Stimulated activated naive CD8-positive, alpha-beta T cell treated with anti-CD3 and anti-CD28 coated beads, Interleukin-15, Interleukin-2, amounts not matched to agents 100 ng/mL and 50 ng/mL, for 24 hours (primary cell): ENCODE data around the gene GRK5.

Source experiments
- H3K27ac Mint-ChIP-seq: one replicate; pipeline ENCODE4 v1.8.0; 2021; ENCODE audit warnings: mild to moderate bottlenecking, mixed read lengths
- H3K27me3 Mint-ChIP-seq: one replicate; pipeline ENCODE4 v1.8.0; 2021; ENCODE audit warnings: mixed read lengths
- H3K36me3 Mint-ChIP-seq: one replicate; pipeline ENCODE4 v1.8.0; 2021; ENCODE audit warnings: low read depth, mixed read lengths
- H3K4me1 Mint-ChIP-seq: one replicate; pipeline ENCODE4 v1.8.0; 2021; ENCODE audit warnings: low read depth, mixed read lengths
- H3K4me3 Mint-ChIP-seq: one replicate; pipeline ENCODE4 v1.8.0; 2021; ENCODE audit warnings: mild to moderate bottlenecking, mixed read lengths
- H3K9me3 Mint-ChIP-seq: one replicate; pipeline ENCODE4 v1.8.0; 2021; ENCODE audit warnings: mixed read lengths

Gene GRK5

DNA sequence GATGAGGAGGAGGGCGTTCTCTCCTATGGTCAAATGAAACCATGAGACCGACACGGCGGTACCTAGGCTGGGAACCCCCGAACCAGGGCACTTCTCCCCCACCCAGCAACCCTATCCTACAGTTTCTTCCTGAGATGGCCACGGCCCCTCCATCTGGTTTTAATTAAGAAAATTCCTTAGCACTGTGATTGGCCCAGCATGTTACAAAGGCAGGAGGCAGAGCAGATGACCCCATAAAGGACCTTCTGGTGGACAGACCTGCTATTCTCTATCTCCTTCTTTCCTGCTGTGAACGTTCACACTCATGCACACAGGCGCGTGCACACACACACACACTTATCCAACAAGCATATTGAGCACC is 205.7 kb downstream of the GRK5 start:
- Mint-ChIP-seq H3K36me3 (no peaks in the 10 kb centered on the region), H3K27me3 (no peaks in the 10 kb centered on the region), H3K4me3 (no peak overlapping the region), H3K27ac (no peak overlapping the region), H3K4me1 (no peaks in the 10 kb centered on the region), H3K9me3 (no peaks in the 10 kb centered on the region)

DNA sequence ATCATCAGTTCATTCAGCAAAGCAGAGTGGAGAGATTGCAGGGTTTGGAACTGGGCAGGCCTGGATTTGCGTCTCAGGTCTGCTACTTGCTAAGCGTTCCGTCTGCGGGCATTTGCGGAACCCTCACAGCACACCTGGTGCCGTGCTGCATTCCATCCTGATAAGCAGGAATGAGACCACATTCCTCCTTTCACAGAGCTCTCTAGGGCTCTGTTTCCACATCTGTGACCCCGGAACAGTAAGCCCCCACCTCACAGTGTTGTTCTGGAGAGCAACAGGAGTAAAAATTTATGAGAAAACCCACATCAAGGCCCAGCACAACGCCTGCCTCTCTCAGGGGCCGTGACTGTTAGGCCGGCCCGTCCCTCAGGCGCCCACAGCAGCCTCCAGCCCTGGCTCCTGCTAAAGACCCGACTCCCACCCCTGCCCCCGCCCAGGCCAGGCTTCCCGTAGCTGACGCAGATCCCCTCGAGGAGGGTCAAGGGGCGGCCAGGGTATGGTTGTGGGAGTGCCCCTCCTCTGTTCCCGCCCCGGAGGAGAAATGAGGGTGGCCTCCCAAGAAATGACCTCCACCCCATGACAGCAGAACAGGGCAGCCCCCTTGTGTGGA is 206.2 kb downstream of the GRK5 start:
- Mint-ChIP-seq H3K36me3 (no peaks in the 10 kb centered on the region), H3K4me3 (no peak overlapping the region), H3K9me3 (no peaks in the 10 kb centered on the region), H3K27me3 (no peaks in the 10 kb centered on the region), H3K4me1 (no peaks in the 10 kb centered on the region), H3K27ac (no peak overlapping the region)

DNA sequence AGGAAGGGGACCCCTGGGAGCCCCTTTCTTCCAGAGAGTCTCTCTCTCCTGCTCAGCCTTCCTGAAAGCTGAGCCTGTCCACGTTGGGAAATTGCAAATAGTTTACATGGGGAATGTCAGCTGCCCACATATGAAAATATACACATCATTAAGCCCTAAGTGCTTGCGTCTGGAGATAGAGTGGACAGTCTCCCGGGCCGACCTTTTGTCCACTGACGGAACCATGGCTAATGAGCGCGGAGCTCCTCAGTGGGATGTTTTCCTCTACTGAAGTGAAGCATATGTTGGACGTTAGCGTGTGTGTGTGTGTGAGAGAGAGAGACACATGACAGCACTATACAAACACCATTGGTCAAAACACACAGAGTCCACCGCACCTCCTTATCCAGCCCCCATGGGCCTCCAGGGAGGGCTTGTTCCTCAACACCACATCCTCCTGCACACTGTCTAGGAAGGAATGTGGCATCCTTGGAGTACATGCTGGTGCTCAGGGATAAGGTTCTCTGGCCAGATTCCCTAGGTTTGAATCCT is 206.8 kb downstream of the GRK5 start:
- H3K9me3 Mint-ChIP-seq, result no peaks in the 10 kb centered on the region
- no peaks in the 10 kb centered on the region for H3K36me3 Mint-ChIP-seq
- no peaks in the 10 kb centered on the region for H3K4me1 Mint-ChIP-seq
- H3K27me3 Mint-ChIP-seq, result no peaks in the 10 kb centered on the region
- H3K27ac Mint-ChIP-seq, result no peak overlapping the region
- H3K4me3 Mint-ChIP-seq, result no peak overlapping the region

DNA sequence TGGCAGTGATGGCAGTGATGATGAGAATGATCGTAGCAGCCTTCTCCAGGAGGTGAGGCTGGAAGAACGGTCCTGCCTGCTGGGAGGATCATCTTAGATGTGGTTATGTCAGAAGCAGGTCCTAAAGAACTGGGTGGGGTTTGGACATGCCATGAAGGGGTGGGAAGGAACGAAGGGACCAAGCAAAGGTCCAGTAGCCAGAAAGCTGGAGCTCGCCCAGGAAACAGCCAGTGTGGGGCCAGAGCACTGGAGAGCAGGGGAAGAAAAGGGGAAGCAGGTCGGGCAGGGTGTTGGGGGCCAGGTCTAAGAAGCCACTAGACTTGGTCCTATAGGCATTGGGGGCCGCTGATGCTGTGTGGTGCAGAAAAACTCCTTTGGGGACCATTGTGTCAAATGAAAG is 207.8 kb downstream of the GRK5 start:
- H3K27me3 Mint-ChIP-seq, result no peaks in the 10 kb centered on the region
- no peaks in the 10 kb centered on the region for H3K36me3 Mint-ChIP-seq
- no peak overlapping the region for H3K27ac Mint-ChIP-seq
- no peaks in the 10 kb centered on the region for H3K9me3 Mint-ChIP-seq
- no peaks in the 10 kb centered on the region for H3K4me1 Mint-ChIP-seq
- no peak overlapping the region for H3K4me3 Mint-ChIP-seq

DNA sequence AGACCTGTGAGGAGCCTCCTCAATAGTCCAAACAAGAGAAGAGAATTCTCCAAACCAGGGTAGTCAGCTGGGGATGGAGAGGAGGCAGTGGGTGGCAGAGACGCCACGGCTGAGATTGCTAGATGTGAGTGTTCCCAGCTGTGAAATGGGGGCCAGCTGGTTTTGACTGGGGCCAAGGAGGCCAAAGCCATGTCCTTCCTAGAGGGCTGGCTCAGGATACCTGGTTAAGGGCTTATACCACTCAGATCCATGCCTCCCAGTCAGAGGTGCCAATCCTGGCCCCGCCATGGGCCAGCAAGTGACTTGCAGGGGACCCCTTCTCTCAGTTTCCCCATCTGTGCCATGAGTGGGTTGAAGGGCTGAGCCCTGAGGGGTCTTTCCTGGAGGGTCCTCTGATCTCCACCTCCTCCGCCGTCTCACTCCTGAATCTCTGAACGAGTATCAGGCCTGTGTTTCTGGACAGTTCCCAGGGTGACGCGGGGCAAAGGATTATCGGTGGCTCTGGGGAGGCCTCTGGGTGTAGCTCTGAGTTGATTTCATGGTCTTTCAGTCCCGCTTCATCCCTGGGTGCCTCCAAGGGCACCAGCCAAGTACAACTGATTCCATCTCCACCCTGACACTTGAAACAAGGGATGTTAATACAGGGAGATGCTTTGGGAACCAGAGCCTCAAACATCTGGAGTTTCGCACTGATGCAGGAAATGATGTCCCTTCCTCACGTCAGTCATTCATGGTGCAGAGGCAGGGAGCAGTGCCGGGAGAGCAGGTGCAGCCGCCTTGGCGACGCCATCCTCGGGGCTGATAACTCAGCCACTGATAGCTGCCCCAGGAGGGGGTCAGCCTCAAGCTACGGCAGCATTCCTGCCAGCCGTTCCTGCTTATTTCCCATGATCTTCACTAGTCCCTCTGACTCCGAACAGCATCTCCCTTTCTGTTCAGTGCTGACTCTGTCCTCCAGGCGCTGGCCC is 208.4 kb downstream of the GRK5 start:
- Mint-ChIP-seq H3K36me3 (no peaks in the 10 kb centered on the region), H3K27ac (no peak overlapping the region), H3K4me1 (no peaks in the 10 kb centered on the region), H3K4me3 (no peak overlapping the region), H3K9me3 (no peaks in the 10 kb centered on the region), H3K27me3 (no peaks in the 10 kb centered on the region)

DNA sequence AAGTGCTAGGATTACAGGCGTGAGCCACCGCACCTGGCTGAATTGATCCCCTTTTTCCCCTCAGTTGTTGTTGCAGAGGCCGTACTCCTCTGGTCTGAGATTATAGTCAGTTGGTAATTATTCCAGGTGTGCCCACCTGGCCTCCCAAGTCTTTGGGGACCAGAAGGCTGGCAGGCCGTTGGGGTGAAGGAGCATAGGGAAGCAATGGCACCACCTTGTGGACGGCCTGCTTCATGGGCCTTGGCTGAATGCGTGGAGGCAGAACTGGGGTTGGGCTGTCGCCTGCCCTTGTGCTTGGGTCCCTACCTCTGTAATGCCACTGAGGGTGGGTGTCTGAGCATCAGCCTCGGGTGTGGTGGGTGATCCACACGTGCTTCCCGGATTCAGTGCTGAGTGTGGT is 209.5 kb downstream of the GRK5 start:
- H3K9me3 Mint-ChIP-seq, result no peaks in the 10 kb centered on the region
- H3K4me3 Mint-ChIP-seq, result no peak overlapping the region
- H3K27me3 Mint-ChIP-seq, result no peaks in the 10 kb centered on the region
- no peaks in the 10 kb centered on the region for H3K36me3 Mint-ChIP-seq
- no peaks in the 10 kb centered on the region for H3K4me1 Mint-ChIP-seq
- H3K27ac Mint-ChIP-seq, result no peak overlapping the region

DNA sequence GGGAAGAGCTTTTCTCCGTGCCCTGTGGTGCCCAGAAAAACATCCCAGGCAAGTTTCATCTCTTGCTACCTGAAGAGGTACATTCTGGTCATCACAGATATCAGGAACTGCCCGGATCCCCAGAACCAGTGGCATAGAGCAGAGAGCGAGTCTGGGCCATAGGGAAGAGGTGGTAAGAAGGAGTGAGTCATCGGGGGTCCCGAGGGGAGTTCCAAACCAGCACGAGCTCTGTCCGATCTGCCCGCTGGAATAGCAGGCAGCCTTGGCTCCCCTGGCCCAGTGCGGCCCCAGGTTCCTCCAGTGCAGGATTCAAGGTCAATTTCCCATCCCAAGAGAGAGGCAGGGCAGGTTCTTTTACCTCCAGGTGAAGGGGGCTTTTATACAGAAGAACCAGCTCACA is 210.5 kb downstream of the GRK5 start:
- H3K27me3 Mint-ChIP-seq, result no peaks in the 10 kb centered on the region
- no peaks in the 10 kb centered on the region for H3K4me1 Mint-ChIP-seq
- no peak overlapping the region for H3K27ac Mint-ChIP-seq
- no peaks in the 10 kb centered on the region for H3K36me3 Mint-ChIP-seq
- H3K9me3 Mint-ChIP-seq, result no peaks in the 10 kb centered on the region
- no peak overlapping the region for H3K4me3 Mint-ChIP-seq

DNA sequence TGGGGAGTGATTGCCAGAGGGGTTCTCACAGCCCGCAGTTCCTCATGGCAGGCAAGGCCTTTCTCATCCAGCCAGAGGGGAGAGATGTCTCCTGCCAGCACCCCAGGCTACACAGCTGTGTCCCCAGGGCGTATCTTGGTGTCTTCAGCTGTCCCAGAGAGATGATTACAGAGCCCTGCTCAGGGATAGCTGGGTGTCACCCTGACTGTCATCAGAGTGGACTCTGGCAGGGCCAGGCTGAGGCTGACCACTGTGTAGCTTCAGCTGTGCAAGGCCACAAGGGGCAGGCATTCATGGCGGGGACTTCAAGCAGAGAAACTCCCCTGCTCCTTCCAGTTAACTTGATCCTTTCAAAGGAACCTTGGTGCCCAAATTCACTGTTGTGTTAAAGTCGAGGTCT is 211.0 kb downstream of the GRK5 start:
- no peak overlapping the region for H3K4me3 Mint-ChIP-seq
- peaks cover 3% of the 10 kb centered on the region for H3K36me3 Mint-ChIP-seq
- no peaks in the 10 kb centered on the region for H3K9me3 Mint-ChIP-seq
- H3K27ac Mint-ChIP-seq, result no peak overlapping the region
- H3K4me1 Mint-ChIP-seq, result no peaks in the 10 kb centered on the region
- no peaks in the 10 kb centered on the region for H3K27me3 Mint-ChIP-seq

DNA sequence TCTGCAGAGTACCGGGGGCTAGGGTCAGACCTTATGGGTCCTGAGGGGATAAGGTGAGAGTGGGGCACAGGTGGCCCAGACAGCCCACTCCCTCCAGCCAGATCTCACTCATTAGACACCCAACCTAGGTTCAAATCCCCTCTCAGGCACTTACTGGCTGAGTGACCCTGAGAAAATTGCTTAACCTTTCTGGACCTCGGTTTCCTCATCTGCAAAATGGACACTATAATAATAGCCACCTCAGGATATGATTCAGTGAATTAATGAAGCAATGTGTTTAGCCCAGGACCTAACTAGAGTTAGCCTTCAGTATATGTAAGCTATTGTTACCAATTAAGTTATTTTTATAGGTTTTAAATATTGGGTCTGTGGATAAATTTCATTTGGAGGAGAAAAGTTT is 212.6 kb downstream of the GRK5 start:
- H3K9me3 Mint-ChIP-seq, result no peaks in the 10 kb centered on the region
- no peaks in the 10 kb centered on the region for H3K27me3 Mint-ChIP-seq
- no peak overlapping the region for H3K27ac Mint-ChIP-seq
- H3K4me1 Mint-ChIP-seq, result no peaks in the 10 kb centered on the region
- no peak overlapping the region for H3K4me3 Mint-ChIP-seq
- peaks cover 9% of the 10 kb centered on the region for H3K36me3 Mint-ChIP-seq

DNA sequence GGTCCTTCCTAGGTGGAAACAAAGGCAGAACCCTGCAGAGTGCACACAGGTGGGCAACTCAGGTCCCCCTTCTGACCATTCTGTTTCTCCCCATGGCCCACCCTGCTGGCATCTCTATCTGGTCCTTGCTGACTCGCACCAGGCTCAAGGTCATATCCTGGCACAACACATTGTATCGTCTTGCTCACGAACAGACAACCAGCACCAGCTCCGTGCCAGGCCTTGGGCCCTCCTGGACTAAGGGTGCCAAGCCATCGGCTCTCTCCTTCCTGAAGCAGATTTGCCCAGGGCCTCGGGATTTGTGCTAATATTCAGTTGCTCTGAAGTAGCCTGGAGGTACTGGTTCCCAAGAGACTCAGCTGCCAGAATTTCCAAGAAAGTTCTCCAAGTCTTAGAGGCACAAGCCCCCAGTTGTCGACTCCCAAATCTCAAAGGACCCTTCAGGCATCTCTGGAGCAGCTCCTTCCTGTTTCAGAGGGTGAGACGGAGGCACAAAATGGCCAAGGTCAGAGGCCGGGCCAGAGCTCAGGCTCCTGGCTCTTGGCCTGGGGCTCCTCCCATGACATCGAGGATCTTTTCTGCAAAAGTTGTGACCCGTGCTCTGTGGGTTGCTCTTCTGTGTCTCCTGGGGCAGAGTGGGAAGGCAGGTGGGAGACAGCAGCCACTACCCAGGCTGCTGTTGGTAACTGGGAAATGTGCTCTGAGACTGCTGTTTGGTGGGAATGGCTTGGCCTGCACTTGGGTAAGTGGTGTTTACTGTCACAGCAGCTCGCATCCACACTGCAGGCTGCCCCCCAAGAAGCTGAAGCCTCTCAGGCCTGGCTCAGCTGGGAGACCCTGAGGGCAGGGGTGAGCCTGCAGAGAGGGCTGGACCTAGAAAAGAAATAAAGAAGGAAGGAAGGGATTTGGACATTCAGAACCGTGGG is 213.8 kb downstream of the GRK5 start:
- H3K27me3 Mint-ChIP-seq, result no peaks in the 10 kb centered on the region
- peaks cover 17% of the 10 kb centered on the region for H3K36me3 Mint-ChIP-seq
- no peaks in the 10 kb centered on the region for H3K4me1 Mint-ChIP-seq
- no peak overlapping the region for H3K4me3 Mint-ChIP-seq
- no peak overlapping the region for H3K27ac Mint-ChIP-seq
- H3K9me3 Mint-ChIP-seq, result no peaks in the 10 kb centered on the region

DNA sequence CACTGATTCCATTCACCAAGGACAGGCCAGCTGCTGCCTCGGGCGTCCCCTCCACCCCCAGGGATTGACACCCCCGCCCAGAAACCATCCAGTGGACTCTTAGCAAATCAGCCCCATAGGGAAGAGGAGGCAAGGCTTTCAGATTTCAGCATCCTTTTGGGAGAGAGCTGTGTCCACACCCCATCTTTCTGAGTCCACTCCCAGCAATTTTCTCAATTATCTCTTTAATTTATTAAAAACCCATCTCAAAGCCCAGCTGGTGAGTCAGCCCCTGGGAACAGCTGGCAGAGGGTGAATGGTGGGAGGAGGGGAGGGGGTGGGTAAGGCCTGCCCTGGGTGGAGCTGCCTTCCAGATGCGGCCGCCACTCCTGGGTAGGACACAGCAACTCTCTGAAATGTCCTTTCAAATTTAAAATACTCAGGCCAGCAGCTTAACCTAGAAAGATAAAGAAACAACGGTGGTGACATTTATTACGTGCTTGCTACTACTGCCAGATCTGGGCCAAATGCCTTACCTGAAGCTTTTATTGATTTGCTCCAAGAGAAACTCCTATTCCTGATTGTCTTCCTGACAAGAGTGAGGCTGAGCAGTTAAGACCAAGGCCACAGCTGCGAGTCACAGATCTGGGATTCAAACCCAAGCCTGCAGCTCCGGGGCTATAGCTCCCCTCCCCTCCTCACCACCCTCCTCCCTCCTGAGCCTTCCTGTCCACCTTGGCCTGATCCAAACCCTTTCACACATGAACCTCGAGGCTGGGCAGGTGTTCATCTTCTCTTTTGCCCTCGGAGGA is 214.7 kb downstream of the GRK5 start:
- H3K9me3 Mint-ChIP-seq, result no peaks in the 10 kb centered on the region
- H3K4me1 Mint-ChIP-seq, result no peaks in the 10 kb centered on the region
- H3K4me3 Mint-ChIP-seq, result no peak overlapping the region
- no peak overlapping the region for H3K27ac Mint-ChIP-seq
- no peaks in the 10 kb centered on the region for H3K27me3 Mint-ChIP-seq
- H3K36me3 Mint-ChIP-seq, result peaks cover 17% of the 10 kb centered on the region

DNA sequence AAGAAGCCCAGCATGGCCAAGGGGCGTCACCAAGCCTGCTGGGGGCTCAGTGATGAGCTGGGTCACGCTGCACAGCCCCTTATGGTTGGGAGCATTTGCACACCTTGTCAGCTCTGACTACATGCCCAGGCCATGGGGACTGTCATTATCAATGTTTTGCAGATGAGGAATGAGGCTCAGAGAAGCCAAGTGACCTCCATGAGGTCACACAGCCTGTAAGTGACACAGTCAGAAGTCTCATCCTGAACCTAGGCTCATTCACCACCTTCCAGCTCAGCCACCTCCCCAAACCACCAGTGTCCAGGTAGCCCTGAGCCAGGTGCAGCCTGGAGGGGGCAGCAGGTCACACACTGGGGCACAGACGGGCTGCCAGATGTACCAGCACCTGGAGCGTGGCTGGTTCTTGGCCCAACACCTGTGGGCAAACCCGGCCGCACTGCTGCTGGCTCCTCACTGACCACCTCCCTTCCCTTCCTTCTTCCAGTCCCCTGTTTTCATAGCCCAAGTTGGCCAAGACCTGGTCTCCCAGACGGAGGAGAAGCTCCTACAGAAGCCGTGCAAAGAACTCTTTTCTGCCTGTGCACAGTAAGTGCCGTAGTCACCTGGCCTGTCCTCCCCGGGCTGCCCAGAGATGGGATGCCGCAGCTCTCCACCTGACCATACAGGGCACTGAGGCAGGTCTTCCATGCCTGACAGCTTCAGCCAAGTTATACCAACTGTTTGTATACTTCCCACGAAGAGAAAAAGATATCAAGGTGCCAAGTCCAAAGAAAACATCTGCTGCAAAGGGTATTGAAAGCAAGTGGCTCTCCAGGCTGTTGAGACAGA is 215.5 kb downstream of the GRK5 start:
- peaks cover 17% of the 10 kb centered on the region for H3K36me3 Mint-ChIP-seq
- no peak overlapping the region for H3K4me3 Mint-ChIP-seq
- H3K9me3 Mint-ChIP-seq, result no peaks in the 10 kb centered on the region
- no peaks in the 10 kb centered on the region for H3K27me3 Mint-ChIP-seq
- H3K4me1 Mint-ChIP-seq, result no peaks in the 10 kb centered on the region
- H3K27ac Mint-ChIP-seq, result no peak overlapping the region

DNA sequence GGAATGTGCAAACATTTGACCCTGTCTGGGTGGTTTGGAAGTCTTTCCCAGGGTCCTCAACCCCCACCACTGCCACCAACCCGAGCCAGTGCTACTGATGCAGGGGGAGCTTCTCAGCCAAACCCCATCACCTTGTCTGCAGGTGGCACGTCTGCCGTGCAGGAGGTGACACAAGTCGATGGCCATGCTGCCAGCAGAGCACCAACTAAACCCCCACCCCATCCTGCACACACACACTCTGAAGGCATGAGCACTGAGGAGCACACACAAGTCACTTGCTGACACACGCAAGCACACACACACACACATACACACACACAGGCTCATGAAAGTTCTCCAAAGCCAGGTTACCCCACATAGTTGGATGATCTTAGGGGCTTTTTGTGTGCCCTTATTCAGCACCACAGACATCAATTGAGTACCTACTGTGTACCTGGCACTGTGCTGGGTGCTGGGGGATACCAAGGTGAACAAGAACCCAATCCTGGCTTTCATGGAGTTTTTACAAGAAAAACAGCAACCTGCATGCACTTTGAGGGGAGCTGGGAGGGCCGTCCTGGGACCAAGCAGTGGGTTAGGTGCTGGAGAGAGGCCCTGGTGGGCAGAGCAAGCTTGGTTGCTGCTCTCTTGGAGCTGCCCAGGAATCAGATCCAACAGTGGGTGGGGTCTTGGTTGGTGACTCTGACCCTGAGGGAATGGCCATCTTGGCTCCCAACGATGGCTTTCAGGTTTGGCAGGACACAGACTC is 216.3 kb downstream of the GRK5 start:
- Mint-ChIP-seq H3K9me3 (no peaks in the 10 kb centered on the region), H3K27ac (no peak overlapping the region), H3K27me3 (no peaks in the 10 kb centered on the region), H3K4me3 (no peak overlapping the region), H3K36me3 (peaks cover 17% of the 10 kb centered on the region), H3K4me1 (peaks cover 5% of the 10 kb centered on the region)
